ENCODE measurements around the gene TIMD4. TPM values are rescaled to one million over a fixed set of nuclear protein-coding genes. Genes with fewer than 3 reads are reported as not detected.

The TIMD4 gene
- total RNA-seq: under 1 TPM in 1 of 4 donors, not detected in 3; 0.76 TPM

GRCh38 chr5:156963125-156963524, at the start of gene TIMD4:
Gene TIMD4, minus strand, starts transcription at chr5:156963226. Its CDS starts 28 bp downstream, at chr5:156963198.
- Histone ChIP-seq H3K9me3 (no peaks in the 10 kb centered on the region), H3K27ac (no peak within 1 kb of the TSS), H3K36me3 (no peaks in the 10 kb centered on the region), H3K27me3 (no peaks in the 10 kb centered on the region), H3K4me3 (no peak within 1 kb of the TSS), H3K4me1 (no peaks in the 10 kb centered on the region)
- no peak for TF ChIP-seq POLR2AphosphoS5 (IDR thresholded peaks at IDR 0.05)
- TF ChIP-seq CTCF (IDR thresholded peaks at IDR 0.05): no peak
- TF ChIP-seq POLR2A (IDR thresholded peaks at IDR 0.05): no peak
- no peak for TF ChIP-seq EP300 (IDR thresholded peaks at IDR 0.05)
- 90% methylated on average over 4 of the region's 4 CpGs for WGBS
- DNase-seq (ENCODE audit: low spot score in 2 of 2): no peak

- no peak for TF ChIP-seq POLR2AphosphoS5 (IDR thresholded peaks at IDR 0.05)
- no peak for TF ChIP-seq EP300 (IDR thresholded peaks at IDR 0.05)
- TF ChIP-seq CTCF (IDR thresholded peaks at IDR 0.05): no peak
- no peak for TF ChIP-seq POLR2A (IDR thresholded peaks at IDR 0.05)
- no peak for DNase-seq (ENCODE audit: low spot score in 2 of 2)
- no peaks in the 10 kb centered on the region for H3K36me3 ChIP-seq
- H3K4me3 ChIP-seq: no peak overlapping the region
- H3K27ac ChIP-seq: no peak overlapping the region
- H3K4me1 ChIP-seq: no peaks in the 10 kb centered on the region
- WGBS: 53% methylated on average over 2 of the region's 2 CpGs
- H3K9me3 ChIP-seq: peaks cover 5% of the 10 kb centered on the region
- H3K27me3 ChIP-seq: no peaks in the 10 kb centered on the region
Measured at GRCh38 chr5:157006262-157006661, 43.2 kb upstream of the TIMD4 start.

- H3K27ac ChIP-seq: no peak overlapping the region
- H3K36me3 ChIP-seq: no peaks in the 10 kb centered on the region
- H3K4me1 ChIP-seq: no peaks in the 10 kb centered on the region
- TF ChIP-seq POLR2AphosphoS5 (IDR thresholded peaks at IDR 0.05) (no peak), CTCF (IDR thresholded peaks at IDR 0.05) (no peak), POLR2A (IDR thresholded peaks at IDR 0.05) (no peak), EP300 (IDR thresholded peaks at IDR 0.05) (no peak)
- H3K27me3 ChIP-seq: no peaks in the 10 kb centered on the region
- H3K9me3 ChIP-seq: peaks cover 5% of the 10 kb centered on the region
- no peak overlapping the region for H3K4me3 ChIP-seq
- DNase-seq (ENCODE audit: low spot score in 2 of 2): no peak
Measured at GRCh38 chr5:157004893-157005551, 42.0 kb upstream of the TIMD4 start.

GRCh38 chr5:156991714-156992113, 28.7 kb upstream of the TIMD4 start:
- TF ChIP-seq CTCF (IDR thresholded peaks at IDR 0.05) (no peak), EP300 (IDR thresholded peaks at IDR 0.05) (no peak), POLR2AphosphoS5 (IDR thresholded peaks at IDR 0.05) (no peak), POLR2A (IDR thresholded peaks at IDR 0.05) (no peak)
- H3K36me3 ChIP-seq: no peaks in the 10 kb centered on the region

GRCh38 chr5:156984064-156984463, 21.0 kb upstream of the TIMD4 start:
- Histone ChIP-seq H3K4me3 (no peak overlapping the region), H3K9me3 (peaks cover 5% of the 10 kb centered on the region), H3K27me3 (no peaks in the 10 kb centered on the region), H3K27ac (no peak overlapping the region), H3K36me3 (no peaks in the 10 kb centered on the region), H3K4me1 (no peaks in the 10 kb centered on the region)
- WGBS: 90% methylated on average over 9 of the region's 9 CpGs
- TF ChIP-seq POLR2AphosphoS5 (IDR thresholded peaks at IDR 0.05) (no peak), CTCF (IDR thresholded peaks at IDR 0.05) (no peak), EP300 (IDR thresholded peaks at IDR 0.05) (no peak), POLR2A (IDR thresholded peaks at IDR 0.05) (no peak)
- DNase-seq (ENCODE audit: low spot score in 2 of 2): no peak

More at GRCh38 chr5:156991714-156992113, 28.7 kb upstream of the TIMD4 start:
- WGBS: 77% methylated on average over 4 of the region's 4 CpGs
- no peak for DNase-seq (ENCODE audit: low spot score in 2 of 2)
- Histone ChIP-seq H3K4me1 (no peaks in the 10 kb centered on the region), H3K27ac (no peak overlapping the region), H3K9me3 (peaks cover 5% of the 10 kb centered on the region), H3K4me3 (no peak overlapping the region), H3K27me3 (no peaks in the 10 kb centered on the region)
